IMR-90 (cell line): ENCODE measurements around the gene UNK.
"Not testable (repeated sequence)": the region's sequence is repeated elsewhere in the genome, so short reads cannot be mapped to it uniquely, and the experiment has no call there.

Experiments
- CEBPB ChIP-seq: IDR thresholded peaks from 2 replicates; pipeline ENCODE4 v1.6.1; 2012; ENCODE audit warnings: low read depth, low read length, improper control_type of control experiment
- CTCF ChIP-seq: conservative IDR thresholded peaks from 2 replicates; pipeline ENCODE4 v1.5.1; 2012; ENCODE audit warnings: mild to moderate bottlenecking, low read depth, low read length, improper control_type of control experiment
- POLR2A ChIP-seq: IDR thresholded peaks from 2 replicates; pipeline ENCODE4 v1.6.1; 2012; ENCODE audit warnings: mild to moderate bottlenecking, low read depth, low read length
- RCOR1 ChIP-seq: IDR thresholded peaks from 2 replicates; pipeline ENCODE4 v1.6.1; 2012; ENCODE audit warnings: mild to moderate bottlenecking, low read length, improper control_type of control experiment; ENCODE audit not compliant: insufficient replicate concordance
- USF2 ChIP-seq: fragments of 150-350 bp; IDR thresholded peaks from 2 replicates; pipeline ENCODE4 v1.6.1; 2017; ENCODE audit warnings: mild to moderate bottlenecking, antibody characterized with exemption, low read length, low read depth

DNA sequence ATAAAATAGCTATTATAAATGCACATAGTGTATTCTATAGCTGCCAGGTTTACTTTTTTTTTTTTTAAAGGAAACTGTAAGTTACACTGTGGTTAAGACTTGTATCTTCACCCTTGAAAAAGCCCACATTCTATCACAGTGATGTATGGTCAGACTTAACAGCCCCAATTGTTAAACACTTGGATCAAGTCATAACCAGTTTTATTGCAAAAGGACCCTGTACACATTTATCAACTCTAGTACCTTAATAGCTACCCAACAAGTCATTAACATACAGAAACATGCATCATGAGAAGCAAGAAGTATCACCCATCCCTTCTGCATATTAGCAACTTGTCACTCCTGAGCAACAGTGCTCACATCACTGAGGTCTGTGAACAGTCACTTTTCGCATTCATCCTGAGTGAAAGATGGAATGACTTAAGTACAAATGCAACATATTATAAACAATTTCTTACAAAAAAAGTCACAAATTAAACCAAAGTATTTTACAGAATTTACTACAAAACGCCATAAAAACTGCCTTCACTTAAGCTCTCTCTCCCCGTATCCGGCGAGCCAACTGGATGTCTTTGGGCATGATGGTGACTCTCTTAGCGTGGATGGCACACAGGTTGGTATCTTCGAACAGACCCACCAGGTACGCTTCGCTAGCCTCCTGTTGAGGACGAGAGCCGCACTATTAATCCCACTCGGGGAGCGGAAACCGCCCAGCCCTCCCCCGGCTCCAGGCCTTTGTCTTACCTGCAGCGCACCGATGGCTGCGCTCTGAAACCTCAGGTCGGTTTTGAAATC is 6.3 kb upstream of the UNK start:
- TF ChIP-seq CTCF, POLR2A, USF2, RCOR1, CEBPB: not testable (repeated sequence)
